Dedifferentiated amniotic fluid mesenchymal stem cell (primary cell): ENCODE results near the gene RND3.

ENCODE experiments used
- DNase-seq: peaks from one replicate; pipeline ENCODE4 v3.0.0-alpha.2; 2016; ENCODE audit errors: extremely low spot score

The RND3 gene

GRCh38 chr2:150487537-150488429 is at the start of gene RND3:
TSS of gene RND3 (minus strand) at chr2:150487667. CDS start at chr2:150487417, 250 bp downstream.
- DNase-seq, result peak; percentile 100

- DNase-seq, result no peak
These were observed 47.7 kb upstream of the RND3 start for GRCh38 chr2:150535176-150535575.

GRCh38 chr2:150532879-150533278 is 45.4 kb upstream of the RND3 start:
- DNase-seq, result peak; percentile 80

GRCh38 chr2:150532020-150532419 is 44.6 kb upstream of the RND3 start:
- no peak for DNase-seq

- DNase-seq, result no peak
These were observed 44.1 kb upstream of the RND3 start for GRCh38 chr2:150531591-150531990.

GRCh38 chr2:150530168-150530567 is 42.7 kb upstream of the RND3 start:
- no peak for DNase-seq

GRCh38 chr2:150528861-150529801 is 41.7 kb upstream of the RND3 start:
- DNase-seq, result peak; percentile 63

GRCh38 chr2:150526827-150527226 is 39.4 kb upstream of the RND3 start:
- DNase-seq, result peak; percentile 98

GRCh38 chr2:150526006-150526405 is 38.5 kb upstream of the RND3 start:
- no peak for DNase-seq

GRCh38 chr2:150522269-150522668 is 34.8 kb upstream of the RND3 start:
- DNase-seq, result no peak

- peak; percentile 73 for DNase-seq
These were observed 33.6 kb upstream of the RND3 start for GRCh38 chr2:150520887-150521664.

- no peak for DNase-seq
These were observed 32.6 kb upstream of the RND3 start for GRCh38 chr2:150520033-150520432.

- DNase-seq, result peak; percentile 34
These were observed 30.6 kb upstream of the RND3 start for GRCh38 chr2:150517951-150518680.

GRCh38 chr2:150513647-150514046 is 26.2 kb upstream of the RND3 start:
- DNase-seq, result peak; percentile 27

GRCh38 chr2:150508497-150509137 is 21.1 kb upstream of the RND3 start:
- DNase-seq, result no peak

GRCh38 chr2:150507071-150507470 is 19.6 kb upstream of the RND3 start:
- no peak for DNase-seq

GRCh38 chr2:150505178-150505577 is 17.7 kb upstream of the RND3 start:
- DNase-seq, result no peak

GRCh38 chr2:150495993-150496627 is 8.6 kb upstream of the RND3 start:
- peak; percentile 99 for DNase-seq

- DNase-seq, result no peak
These were observed 7.5 kb upstream of the RND3 start for GRCh38 chr2:150495001-150495400.
